Right cardiac atrium (tissue), 5 donors: Measurements from ENCODE around the gene CROT. TPM values are rescaled to one million over a fixed set of nuclear protein-coding genes. Genes with fewer than 3 reads are reported as not detected.

Experiments
- ATAC-seq, 2 donors: fragments of 200-7000 bp; cut with Tn5 transposase; one replicate each; pipeline versions ENCODE4 v1.8.0 to v1.9.1; 2020; ENCODE audit warnings: moderate library complexity in 2 of 2, mild to moderate bottlenecking in 1 of 2
- DNase-seq, 3 donors: peaks; one replicate each; pipeline ENCODE4 v3.0.0-alpha.2; 2020
- H3K27ac ChIP-seq: one replicate; pipeline ENCODE4 v1.5.1; 2013; ENCODE audit warnings: mild to moderate bottlenecking, low read length, control low read depth, moderate library complexity
- H3K27me3 ChIP-seq: one replicate; pipeline ENCODE4 v1.6.1; 2013; ENCODE audit not compliant: control insufficient read depth, insufficient read depth
- H3K4me1 ChIP-seq: one replicate; pipeline ENCODE4 v1.6.1; 2013; ENCODE audit warnings: low read length; ENCODE audit not compliant: control insufficient read depth, insufficient read depth
- H3K4me3 ChIP-seq: one replicate; pipeline ENCODE4 v1.5.1; 2013; ENCODE audit warnings: low read length, control low read depth
- H3K9me3 ChIP-seq: one replicate; pipeline ENCODE4 v1.6.1; 2013; ENCODE audit warnings: low read length; ENCODE audit not compliant: control insufficient read depth
- WGBS: extraction: QIAGEN DNeasy Blood & Tissue Kit; methylation state at CpG from one replicate; pipeline ENCODE4 v1.1.7; 2013; 5-methylcytosine and 5-hydroxymethylcytosine counted together
- intact Hi-C, 4 donors: fragments of 100-400 bp; cut with DNase I; formaldehyde crosslinking; loops; one replicate each; pipeline versions ENCODE4 v1.11.0 to v1.14.0; 2022 to 2023
- polyA plus RNA-seq: library from polyadenylated mRNA; stranded (reverse); fragments of 200-250 nt; gene quantifications from one replicate; pipeline ENCODE4 v1.2.3, GENCODE V29; 2013
- total RNA-seq, 4 donors: library from RNA; stranded (reverse); fragmentation: NEBNext Ultra II Directional; extraction: Animal tissue kit (Norgen Biotek cat#: 25700); gene quantifications; one replicate each; pipeline ENCODE4 v1.2.1, GENCODE V29; 2021
- donor health status: healthy with polysubstance abuse.
- donor health status: DM: no; HTN: yes; CAD: no.
- donor health status: DM: no; HTN: no; CAD: no.
- donor health status: DM: no; HTN: yes; CAD: no; lungs with severe emphysema.
- donor health status: DM: yes; HTN: yes; CAD: no.

The CROT gene
- total and polyA plus RNA-seq, 5 donors: 6.3 to 13.3 (median 9.9) TPM

- H3K4me1 ChIP-seq: no peaks in the 10 kb centered on the region
- DNase-seq (no peak), ATAC-seq (no peak)
- H3K9me3 ChIP-seq: no peaks in the 10 kb centered on the region
- H3K27ac ChIP-seq: no peak overlapping the region
- no peak overlapping the region for H3K4me3 ChIP-seq
- H3K27me3 ChIP-seq: no peaks in the 10 kb centered on the region
- intact Hi-C loops: no loop called here
- 57% methylated on average over 3 of the region's 3 CpGs for WGBS
Measured at GRCh38 chr7:87342231-87342630, 3.2 kb upstream of the CROT start.

- Histone ChIP-seq H3K27me3 (no peaks in the 10 kb centered on the region), H3K9me3 (no peaks in the 10 kb centered on the region), H3K4me1 (no peaks in the 10 kb centered on the region), H3K4me3 (peak overlapping the region; percentile 58), H3K27ac (no peak overlapping the region)
- 17% methylated on average over 2 of the region's 2 CpGs for WGBS
- ATAC-seq (no peak), DNase-seq (no peak)
- intact Hi-C loops: no loop called here
Measured at GRCh38 chr7:87344446-87344845, 1.0 kb upstream of the CROT start.

- WGBS: 14% methylated on average over 8 of the region's 8 CpGs
- H3K9me3 ChIP-seq: no peaks in the 10 kb centered on the region
- H3K27ac ChIP-seq: peak overlapping the region; percentile 46
- H3K4me1 ChIP-seq: no peaks in the 10 kb centered on the region
- ATAC-seq (peak; percentile 3 to 11), DNase-seq (no peak)
- no peaks in the 10 kb centered on the region for H3K27me3 ChIP-seq
- peak overlapping the region; percentile 58 for H3K4me3 ChIP-seq
- intact Hi-C loops: no loop called here
Measured at GRCh38 chr7:87345962-87346371, 503 bp downstream of the CROT start.

- 94% methylated on average over 1 of the region's 1 CpG for WGBS
- Histone ChIP-seq H3K9me3 (no peaks in the 10 kb centered on the region), H3K4me1 (no peaks in the 10 kb centered on the region), H3K27ac (no peak overlapping the region), H3K27me3 (no peaks in the 10 kb centered on the region), H3K4me3 (no peak overlapping the region)
- ATAC-seq (no peak), DNase-seq (no peak)
- intact Hi-C loops: no loop called here
Measured at GRCh38 chr7:87347207-87347606, 1.7 kb downstream of the CROT start.

- ATAC-seq (no peak), DNase-seq (no peak)
- Histone ChIP-seq H3K27me3 (no peaks in the 10 kb centered on the region), H3K4me1 (no peaks in the 10 kb centered on the region), H3K9me3 (no peaks in the 10 kb centered on the region), H3K27ac (no peak overlapping the region), H3K4me3 (no peak overlapping the region)
- intact Hi-C loops: no loop called here
- 93% methylated on average over 2 of the region's 2 CpGs for WGBS
Measured at GRCh38 chr7:87347664-87348063, 2.2 kb downstream of the CROT start.

- intact Hi-C loops: no loop called here
- Histone ChIP-seq H3K27ac (no peak overlapping the region), H3K9me3 (no peaks in the 10 kb centered on the region), H3K4me1 (no peaks in the 10 kb centered on the region), H3K27me3 (no peaks in the 10 kb centered on the region), H3K4me3 (no peak overlapping the region)
- ATAC-seq (no peak), DNase-seq (no peak)
- WGBS: 85% methylated on average over 3 of the region's 3 CpGs
Measured at GRCh38 chr7:87354749-87355148, 9.3 kb downstream of the CROT start.

GRCh38 chr7:87356448-87356847, 11.0 kb downstream of the CROT start:
- H3K27me3 ChIP-seq: no peaks in the 10 kb centered on the region
- H3K4me1 ChIP-seq: no peaks in the 10 kb centered on the region
- intact Hi-C loops: no loop called here
- H3K4me3 ChIP-seq: no peak overlapping the region
- H3K9me3 ChIP-seq: no peaks in the 10 kb centered on the region
- WGBS: 81% methylated on average over 1 of the region's 1 CpG
- ATAC-seq (no peak), DNase-seq (no peak)
- H3K27ac ChIP-seq: no peak overlapping the region

- WGBS: 90% methylated on average over 2 of the region's 2 CpGs
Measured at GRCh38 chr7:87359366-87359765, 13.9 kb downstream of the CROT start.

GRCh38 chr7:87361320-87361719, 15.9 kb downstream of the CROT start:
- 91% methylated on average over 2 of the region's 2 CpGs for WGBS
- Histone ChIP-seq H3K27ac (no peak overlapping the region), H3K4me1 (no peaks in the 10 kb centered on the region), H3K9me3 (no peaks in the 10 kb centered on the region), H3K4me3 (no peak overlapping the region), H3K27me3 (no peaks in the 10 kb centered on the region)
- intact Hi-C loops: no loop called here
- DNase-seq: no peak
- no peak for ATAC-seq

More at GRCh38 chr7:87359366-87359765, 13.9 kb downstream of the CROT start:
- Histone ChIP-seq H3K27ac (no peak overlapping the region), H3K9me3 (no peaks in the 10 kb centered on the region), H3K27me3 (no peaks in the 10 kb centered on the region), H3K4me1 (no peaks in the 10 kb centered on the region), H3K4me3 (no peak overlapping the region)
- ATAC-seq (no peak), DNase-seq (no peak)
- intact Hi-C loops: no loop called here

- no peak overlapping the region for H3K27ac ChIP-seq
- no peak overlapping the region for H3K4me3 ChIP-seq
- DNase-seq (no peak), ATAC-seq (no peak)
- H3K27me3 ChIP-seq: no peaks in the 10 kb centered on the region
- H3K9me3 ChIP-seq: no peaks in the 10 kb centered on the region
- WGBS: 93% methylated on average over 1 of the region's 1 CpG
- H3K4me1 ChIP-seq: no peaks in the 10 kb centered on the region
- intact Hi-C loops: no loop called here
Measured at GRCh38 chr7:87363342-87363741, 17.9 kb downstream of the CROT start.

- DNase-seq: no peak
- Histone ChIP-seq H3K9me3 (no peaks in the 10 kb centered on the region), H3K27ac (no peak overlapping the region), H3K4me3 (no peak overlapping the region), H3K27me3 (no peaks in the 10 kb centered on the region), H3K4me1 (no peaks in the 10 kb centered on the region)
- intact Hi-C loops: no loop called here
- no peak for ATAC-seq
Measured at GRCh38 chr7:87364246-87364645, 18.8 kb downstream of the CROT start.

GRCh38 chr7:87369216-87369615, 23.8 kb downstream of the CROT start:
- H3K27ac ChIP-seq: no peak overlapping the region
- DNase-seq (no peak), ATAC-seq (no peak)
- H3K4me1 ChIP-seq: no peaks in the 10 kb centered on the region
- H3K4me3 ChIP-seq: no peak overlapping the region
- H3K27me3 ChIP-seq: no peaks in the 10 kb centered on the region
- WGBS: 95% methylated on average over 4 of the region's 4 CpGs
- H3K9me3 ChIP-seq: no peaks in the 10 kb centered on the region
- intact Hi-C loops: no loop called here
